WTC11 (cell line): ENCODE results near the gene EML6.

Experiments used
- ATF3 ChIP-seq: sonication (generic); formaldehyde crosslinking; conservative IDR thresholded peaks from 2 replicates; pipeline ENCODE4 v1.8.1; 2022; ENCODE audit warnings: mild to moderate bottlenecking, missing genetic modification reagents
- ATF6 ChIP-seq: sonication (generic); formaldehyde crosslinking; IDR thresholded peaks from 2 replicates; pipeline ENCODE4 v1.8.1; 2023; ENCODE audit warnings: mild to moderate bottlenecking, missing genetic modification reagents
- CREM ChIP-seq: sonication (generic); formaldehyde crosslinking; IDR thresholded peaks from 2 replicates; pipeline ENCODE4 v1.8.1; 2022; ENCODE audit warnings: mild to moderate bottlenecking, missing genetic modification reagents, moderate library complexity
- CTCF ChIP-seq: fragments of 200-600 bp; IDR thresholded peaks from 2 replicates; pipeline ENCODE4 v1.8.0; 2022; ENCODE audit warnings: antibody characterized with exemption
- ELF4 ChIP-seq: sonication (generic); formaldehyde crosslinking; IDR thresholded peaks from 2 replicates; pipeline ENCODE4 v1.8.1; 2022; ENCODE audit warnings: low read depth, mild to moderate bottlenecking, moderate library complexity, missing genetic modification reagents
- FOXK1 ChIP-seq: sonication (generic); formaldehyde crosslinking; IDR thresholded peaks from 2 replicates; pipeline ENCODE4 v1.8.0; 2022; ENCODE audit warnings: mild to moderate bottlenecking, moderate library complexity, missing genetic modification reagents
- HMGXB4 ChIP-seq: sonication (generic); formaldehyde crosslinking; IDR thresholded peaks from 2 replicates; pipeline ENCODE4 v1.8.1; 2023; ENCODE audit warnings: mild to moderate bottlenecking, moderate library complexity, missing genetic modification reagents
- NR2C2 ChIP-seq: sonication (generic); formaldehyde crosslinking; IDR thresholded peaks from 2 replicates; pipeline ENCODE4 v1.8.0; 2022; ENCODE audit warnings: mild to moderate bottlenecking, missing genetic modification reagents
- SMAD3 ChIP-seq: sonication (generic); formaldehyde crosslinking; IDR thresholded peaks from 2 replicates; pipeline ENCODE4 v1.8.0; 2022; ENCODE audit warnings: missing genetic modification reagents, mild to moderate bottlenecking, borderline replicate concordance
- TCF7 ChIP-seq: sonication (generic); formaldehyde crosslinking; IDR thresholded peaks from 2 replicates; pipeline ENCODE4 v1.8.0; 2022; ENCODE audit warnings: mild to moderate bottlenecking, low read depth, missing genetic modification reagents, moderate library complexity
- USF1 ChIP-seq: sonication (generic); formaldehyde crosslinking; IDR thresholded peaks from 2 replicates; pipeline ENCODE4 v1.8.0; 2022; ENCODE audit warnings: mild to moderate bottlenecking, missing genetic modification reagents
- ZNF281 ChIP-seq: sonication (generic); formaldehyde crosslinking; IDR thresholded peaks from 2 replicates; pipeline ENCODE4 v1.8.0; 2023; ENCODE audit warnings: mild to moderate bottlenecking, missing genetic modification reagents
- TF ChIP-seq, protein P1 (sequence below): sonication (generic); formaldehyde crosslinking; IDR thresholded peaks from 2 replicates; pipeline ENCODE4 v1.8.0; 2022; ENCODE audit warnings: mild to moderate bottlenecking, missing genetic modification reagents
- TF ChIP-seq, protein P2 (sequence below): sonication (generic); formaldehyde crosslinking; conservative IDR thresholded peaks from 2 replicates; pipeline ENCODE4 v1.8.1; 2023; ENCODE audit warnings: mild to moderate bottlenecking, low read depth, missing genetic modification reagents, moderate library complexity

DNA sequence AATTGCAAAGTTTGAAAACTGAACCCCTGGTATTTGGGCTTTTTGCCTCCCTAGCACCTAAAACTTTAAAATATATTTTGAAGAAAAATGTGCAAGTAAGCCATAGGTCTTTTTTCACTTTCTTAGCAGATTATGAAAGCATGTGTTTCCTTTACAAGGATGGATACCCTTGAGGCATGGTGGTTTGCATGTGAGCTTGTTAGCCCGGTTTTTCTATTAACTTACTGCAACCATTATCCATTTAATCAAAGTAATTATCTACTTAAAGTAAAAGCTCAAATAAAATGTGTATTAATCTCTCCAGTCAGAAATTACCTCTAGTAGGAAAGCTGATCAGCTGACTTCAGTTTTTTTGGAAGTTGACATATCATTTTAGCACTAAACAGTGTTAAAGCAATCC is 140.6 kb downstream of the EML6 start:
- TF ChIP-seq CTCF (no peak), ATF6 (no peak), ELF4 (CRISPR knock-in tag) (no peak), USF1 (CRISPR knock-in tag) (no peak), ZNF281 (no peak), FOXK1 (CRISPR knock-in tag) (no peak), SMAD3 (no peak), ATF3 (CRISPR knock-in tag) (no peak), TCF7 (no peak), CREM (no peak), HMGXB4 (CRISPR knock-in tag) (no peak), NR2C2 (CRISPR knock-in tag) (no peak)
- TF ChIP-seq, protein P1, sequence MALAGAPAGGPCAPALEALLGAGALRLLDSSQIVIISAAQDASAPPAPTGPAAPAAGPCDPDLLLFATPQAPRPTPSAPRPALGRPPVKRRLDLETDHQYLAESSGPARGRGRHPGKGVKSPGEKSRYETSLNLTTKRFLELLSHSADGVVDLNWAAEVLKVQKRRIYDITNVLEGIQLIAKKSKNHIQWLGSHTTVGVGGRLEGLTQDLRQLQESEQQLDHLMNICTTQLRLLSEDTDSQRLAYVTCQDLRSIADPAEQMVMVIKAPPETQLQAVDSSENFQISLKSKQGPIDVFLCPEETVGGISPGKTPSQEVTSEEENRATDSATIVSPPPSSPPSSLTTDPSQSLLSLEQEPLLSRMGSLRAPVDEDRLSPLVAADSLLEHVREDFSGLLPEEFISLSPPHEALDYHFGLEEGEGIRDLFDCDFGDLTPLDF (CRISPR knock-in tag), result no peak
- TF ChIP-seq, protein P2, sequence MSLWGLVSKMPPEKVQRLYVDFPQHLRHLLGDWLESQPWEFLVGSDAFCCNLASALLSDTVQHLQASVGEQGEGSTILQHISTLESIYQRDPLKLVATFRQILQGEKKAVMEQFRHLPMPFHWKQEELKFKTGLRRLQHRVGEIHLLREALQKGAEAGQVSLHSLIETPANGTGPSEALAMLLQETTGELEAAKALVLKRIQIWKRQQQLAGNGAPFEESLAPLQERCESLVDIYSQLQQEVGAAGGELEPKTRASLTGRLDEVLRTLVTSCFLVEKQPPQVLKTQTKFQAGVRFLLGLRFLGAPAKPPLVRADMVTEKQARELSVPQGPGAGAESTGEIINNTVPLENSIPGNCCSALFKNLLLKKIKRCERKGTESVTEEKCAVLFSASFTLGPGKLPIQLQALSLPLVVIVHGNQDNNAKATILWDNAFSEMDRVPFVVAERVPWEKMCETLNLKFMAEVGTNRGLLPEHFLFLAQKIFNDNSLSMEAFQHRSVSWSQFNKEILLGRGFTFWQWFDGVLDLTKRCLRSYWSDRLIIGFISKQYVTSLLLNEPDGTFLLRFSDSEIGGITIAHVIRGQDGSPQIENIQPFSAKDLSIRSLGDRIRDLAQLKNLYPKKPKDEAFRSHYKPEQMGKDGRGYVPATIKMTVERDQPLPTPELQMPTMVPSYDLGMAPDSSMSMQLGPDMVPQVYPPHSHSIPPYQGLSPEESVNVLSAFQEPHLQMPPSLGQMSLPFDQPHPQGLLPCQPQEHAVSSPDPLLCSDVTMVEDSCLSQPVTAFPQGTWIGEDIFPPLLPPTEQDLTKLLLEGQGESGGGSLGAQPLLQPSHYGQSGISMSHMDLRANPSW, result no peak
